ENCODE data around the gene NDUFC1.
"Not testable (repeated sequence)": the region's sequence is repeated elsewhere in the genome, so short reads cannot be mapped to it uniquely, and the experiment has no call there.

The NDUFC1 gene

GRCh38 chr4:139301821-139302611, at the start of gene NDUFC1:
Gene NDUFC1 (minus strand): TSS chr4:139302477. CDS start chr4:139295798, 6,679 bp downstream.
- peak; percentile 69 for DNase-seq (ENCODE audit: low spot score)

DNA sequence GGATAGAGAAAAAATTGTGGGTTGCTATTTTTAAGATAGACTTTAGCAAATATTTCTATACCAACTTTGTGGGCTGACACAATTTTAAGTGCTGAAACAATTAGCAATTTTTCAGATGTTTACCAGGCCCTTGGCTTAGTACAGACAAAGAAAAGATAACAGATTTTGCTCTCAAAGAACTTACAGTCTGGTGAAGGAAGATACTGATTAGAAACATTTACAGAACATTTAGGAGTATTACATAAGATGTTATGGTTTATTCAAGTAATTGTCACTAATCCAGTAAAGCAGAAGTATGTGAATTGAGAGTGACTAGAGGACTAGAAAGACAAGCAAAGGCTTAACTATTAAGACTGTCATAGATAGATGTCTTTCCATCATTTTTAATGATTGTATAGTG, 35.3 kb upstream of the NDUFC1 start:
- no peak for DNase-seq (ENCODE audit: low spot score)

DNA sequence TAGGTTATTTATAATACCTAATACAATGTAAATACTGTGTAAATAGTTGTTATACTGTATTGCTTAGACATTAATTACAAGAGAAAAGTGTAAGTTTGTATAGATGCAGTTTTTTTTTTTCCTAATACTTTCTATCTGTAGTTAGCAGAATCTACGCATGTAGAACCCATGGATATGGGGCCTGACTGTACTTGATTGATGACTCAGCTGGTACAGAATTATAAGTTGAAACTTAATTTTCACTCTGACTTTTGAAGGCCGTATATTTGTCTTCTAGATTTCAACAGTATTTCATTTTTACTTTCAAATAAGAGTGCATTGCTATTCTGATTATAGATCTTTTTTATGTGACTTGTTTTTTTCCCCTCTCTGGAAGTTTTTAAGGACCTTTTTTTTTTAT, 30.8 kb upstream of the NDUFC1 start:
- DNase-seq (ENCODE audit: low spot score), result no peak

- peak; percentile 20 for DNase-seq (ENCODE audit: low spot score)
These were observed 28.9 kb upstream of the NDUFC1 start for GRCh38 chr4:139331185-139331584.

DNA sequence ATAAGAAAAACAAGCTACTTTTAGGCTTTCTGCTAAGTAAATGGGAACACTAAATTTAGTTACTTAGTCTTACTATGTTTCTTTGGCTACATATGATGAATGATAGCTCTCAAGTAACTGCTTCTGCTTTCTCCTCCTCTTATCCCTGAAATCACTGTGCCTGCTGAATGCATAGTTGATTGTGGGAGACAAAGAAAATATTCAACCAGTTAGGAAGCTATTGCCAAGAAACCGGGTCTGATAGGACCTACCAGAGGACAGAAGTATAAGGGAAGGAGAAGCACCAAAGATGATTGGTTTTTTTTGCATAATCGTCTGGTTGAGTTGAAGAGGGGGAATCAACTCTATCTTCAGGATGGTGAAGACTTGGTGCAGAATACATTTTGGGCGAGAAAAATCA, 28.0 kb upstream of the NDUFC1 start:
- DNase-seq (ENCODE audit: low spot score), result no peak

DNA sequence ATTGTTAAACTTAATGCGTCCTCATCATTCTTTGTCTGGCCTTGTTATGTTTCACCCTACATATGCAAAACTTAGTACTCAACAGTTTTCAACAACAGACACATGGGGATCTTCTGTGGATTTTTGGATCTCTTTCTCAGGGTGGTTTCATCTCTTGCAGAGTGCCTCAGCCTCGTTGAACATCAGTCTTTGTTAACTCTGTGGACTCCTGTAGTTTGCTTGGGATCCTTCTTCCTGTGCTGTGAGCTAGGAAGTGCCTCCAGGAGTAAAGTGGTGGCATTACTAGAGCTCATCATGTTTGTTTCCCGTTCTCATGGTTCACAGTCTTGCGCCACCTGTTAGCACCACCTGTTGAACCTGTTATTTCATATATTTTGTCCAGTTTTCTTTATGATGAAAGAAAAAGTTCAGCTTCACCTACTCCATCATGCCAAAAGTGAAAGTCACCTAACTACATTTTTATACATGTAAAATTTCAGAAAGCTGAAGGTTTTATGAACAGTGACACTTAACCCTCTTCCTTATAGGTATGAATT, 27.5 kb upstream of the NDUFC1 start:
- DNase-seq (ENCODE audit: low spot score), result no peak

DNA sequence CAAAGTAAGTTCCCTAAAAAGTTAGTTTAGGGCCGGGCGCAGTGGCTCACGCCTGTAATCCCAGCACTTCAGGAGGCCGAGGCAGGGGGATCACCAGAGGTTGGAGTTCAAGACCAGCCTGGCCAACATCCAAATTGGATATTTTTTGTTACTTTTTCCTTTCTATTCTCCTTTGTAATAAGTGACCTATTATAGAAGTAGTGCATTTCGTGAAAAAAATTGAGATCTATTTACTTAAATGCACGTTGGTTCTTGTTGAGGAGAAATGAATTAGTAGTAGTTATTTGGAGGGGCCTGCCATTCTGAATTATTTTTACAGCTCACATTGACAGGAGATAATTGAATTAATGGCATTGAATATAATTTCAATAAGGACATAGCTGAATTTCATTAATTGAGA, 22.3 kb upstream of the NDUFC1 start:
- DNase-seq (ENCODE audit: low spot score), result no peak

DNA sequence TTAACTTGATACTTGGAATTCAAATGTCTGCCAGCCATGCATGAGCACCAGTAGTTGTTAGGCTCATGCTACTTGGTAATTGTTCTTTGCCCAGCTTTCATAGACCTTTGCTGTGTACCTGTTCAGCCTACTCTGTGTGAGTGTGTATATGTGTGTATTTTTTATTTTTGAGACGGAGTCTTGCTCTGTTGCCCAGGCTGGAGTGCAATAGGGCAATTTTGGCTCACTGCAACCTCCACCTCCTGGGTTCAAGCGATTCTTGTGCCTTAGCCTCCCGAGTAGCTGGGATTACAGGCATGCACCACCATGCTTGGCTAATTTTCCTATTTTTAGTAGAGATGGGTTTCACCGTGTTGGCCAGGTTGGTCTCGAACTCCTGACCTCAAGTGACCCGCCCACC, 20.3 kb upstream of the NDUFC1 start:
- not testable (repeated sequence) for DNase-seq (ENCODE audit: low spot score)

GRCh38 chr4:139322070-139322469, 19.8 kb upstream of the NDUFC1 start:
- not testable (repeated sequence) for DNase-seq (ENCODE audit: low spot score)

DNA sequence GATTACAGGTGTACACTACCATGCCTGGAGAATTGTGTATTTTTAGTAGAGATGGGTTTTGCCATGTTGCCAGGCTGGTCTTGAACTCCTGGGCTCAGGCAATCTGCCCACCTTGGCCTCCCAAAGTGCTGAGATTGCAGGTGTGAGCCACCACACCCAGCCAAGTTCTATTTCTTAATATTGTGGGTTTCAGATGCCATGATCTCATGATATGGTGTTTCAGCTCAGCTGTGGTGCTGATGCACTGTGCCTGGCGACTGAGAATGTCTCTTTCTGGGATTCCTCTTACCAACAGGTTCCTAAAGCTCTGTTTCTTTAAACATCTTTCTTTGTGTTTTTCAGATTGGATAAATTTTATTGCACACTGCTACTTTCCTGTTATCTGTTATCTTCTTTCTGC, 17.3 kb upstream of the NDUFC1 start:
- no peak for DNase-seq (ENCODE audit: low spot score)

DNA sequence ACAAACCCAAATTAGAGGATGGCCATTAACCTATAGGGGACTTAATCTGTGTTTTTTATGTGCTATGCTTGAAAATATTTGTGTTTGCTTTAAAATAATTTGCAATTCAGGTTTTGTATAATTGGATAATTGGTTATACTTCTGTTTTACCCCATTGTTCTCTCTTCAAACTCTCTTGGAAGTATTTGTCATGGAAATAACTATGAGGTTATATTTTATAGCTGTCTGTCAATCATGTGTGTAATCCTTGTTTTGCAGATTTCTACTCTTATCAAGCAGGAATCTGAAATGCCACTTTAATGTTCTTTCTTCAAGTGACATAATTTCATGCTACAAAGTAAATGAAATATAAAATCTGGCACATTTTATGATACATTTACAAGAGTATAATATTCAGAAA, 15.4 kb upstream of the NDUFC1 start:
- no peak for DNase-seq (ENCODE audit: low spot score)

GRCh38 chr4:139316733-139317132, 14.5 kb upstream of the NDUFC1 start:
- DNase-seq (ENCODE audit: low spot score), result no peak

- DNase-seq (ENCODE audit: low spot score), result no peak
These were observed 13.0 kb upstream of the NDUFC1 start for GRCh38 chr4:139315221-139315675.

- DNase-seq (ENCODE audit: low spot score), result no peak
These were observed 11.9 kb upstream of the NDUFC1 start for GRCh38 chr4:139314047-139314800.

DNA sequence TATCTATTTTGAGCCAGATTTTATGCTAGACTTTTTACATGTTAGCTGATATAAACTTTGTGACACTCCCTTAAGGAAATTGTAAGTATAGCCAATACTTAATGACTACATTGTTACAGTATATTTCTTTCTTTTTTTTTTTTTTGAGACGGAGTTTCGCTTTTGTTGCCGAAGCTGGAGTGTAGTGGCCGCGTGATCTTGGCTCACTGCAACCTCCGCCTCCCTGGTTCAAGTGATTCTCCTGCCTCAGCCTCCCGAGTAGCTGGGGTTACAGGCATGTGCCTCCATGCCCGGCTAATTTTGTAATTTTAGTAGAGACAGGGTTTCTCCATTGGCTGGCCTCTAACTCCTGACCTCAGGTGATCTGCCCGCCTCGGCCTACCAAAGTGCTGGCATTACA, 11.1 kb upstream of the NDUFC1 start:
- DNase-seq (ENCODE audit: low spot score), result not testable (repeated sequence)

- DNase-seq (ENCODE audit: low spot score), result no peak
These were observed 10.5 kb upstream of the NDUFC1 start for GRCh38 chr4:139312552-139313332.

DNA sequence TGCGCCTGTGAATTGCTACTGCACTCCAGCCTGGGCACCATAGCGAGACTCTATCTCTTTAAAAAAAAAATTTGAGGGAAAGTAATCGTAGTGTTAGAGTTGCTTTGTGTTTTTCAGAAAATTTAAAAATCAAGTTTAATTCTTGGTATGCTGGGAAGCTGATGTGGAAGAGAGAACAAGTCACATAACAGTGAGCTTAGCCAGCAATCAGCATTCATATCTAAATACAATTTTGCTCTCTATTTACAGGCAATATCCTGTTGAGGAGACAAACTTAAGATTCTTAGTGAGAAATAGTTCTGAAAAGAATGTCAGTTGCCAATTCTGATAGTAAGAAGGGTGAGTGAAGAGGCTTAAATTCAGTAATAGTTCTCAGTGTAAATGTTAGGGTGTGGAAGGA, 9.6 kb upstream of the NDUFC1 start:
- DNase-seq (ENCODE audit: low spot score), result no peak

DNA sequence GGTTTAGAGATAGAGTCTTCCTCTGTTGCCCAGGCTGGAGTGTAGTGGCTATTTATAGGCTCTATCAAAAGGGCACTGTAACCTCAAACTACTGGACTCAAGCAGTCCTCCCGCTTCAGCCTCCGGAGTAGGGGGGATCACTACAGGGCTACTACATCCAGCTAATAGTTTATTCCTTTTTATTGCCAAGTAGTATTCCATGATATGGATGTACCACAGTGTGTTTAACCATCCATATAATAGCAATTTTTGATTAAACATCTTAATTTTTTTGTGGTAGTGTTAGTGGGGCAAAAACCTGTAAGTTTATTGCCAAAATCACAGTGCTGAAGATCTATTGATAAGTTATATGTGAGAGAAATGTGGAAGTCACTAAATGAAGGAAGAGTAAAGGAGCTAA, 2.6 kb upstream of the NDUFC1 start:
- DNase-seq (ENCODE audit: low spot score), result no peak

- peak; percentile 99 for DNase-seq (ENCODE audit: low spot score)
These were observed 1.0 kb downstream of the NDUFC1 start, which contains the start of gene NAA15 for GRCh38 chr4:139301113-139301820. Gene NAA15 (plus strand): TSS chr4:139301505. CDS start chr4:139301778, 273 bp downstream.

DNA sequence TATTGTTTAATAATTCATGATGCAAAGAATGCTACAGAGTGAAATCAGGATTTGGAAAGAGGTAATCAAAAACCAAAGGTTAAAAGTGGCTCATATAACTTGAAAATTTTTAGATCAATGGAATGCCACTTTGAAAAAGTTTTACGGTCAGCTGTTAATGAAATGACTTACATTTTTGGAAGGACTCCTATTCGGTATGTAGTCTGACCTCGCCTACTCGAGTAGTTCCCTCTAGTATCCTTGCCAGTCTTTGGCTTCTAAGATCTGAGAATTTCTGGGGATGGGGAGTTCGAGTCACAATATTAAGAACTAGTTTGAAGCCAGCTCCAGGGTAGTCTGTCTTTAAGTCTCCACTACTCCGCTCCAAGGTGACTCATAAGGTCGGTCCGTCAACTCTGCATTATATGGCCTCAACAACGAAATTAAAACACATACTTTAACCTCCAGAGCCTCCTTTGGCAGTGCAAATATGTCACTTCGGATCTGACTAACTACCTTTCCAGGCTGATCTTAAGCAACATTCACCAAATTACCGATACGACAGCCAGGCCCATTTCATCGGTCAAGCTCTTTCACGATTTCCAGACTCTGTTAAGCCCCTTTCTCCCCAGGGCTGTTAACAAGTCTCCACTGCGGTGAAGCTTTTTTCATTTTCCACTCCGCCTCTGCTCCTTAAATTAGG, 1.7 kb downstream of the NDUFC1 start:
- DNase-seq (ENCODE audit: low spot score), result peak; percentile 29

GRCh38 chr4:139299536-139299935, 2.7 kb downstream of the NDUFC1 start:
- DNase-seq (ENCODE audit: low spot score), result no peak
